Osteoblast (primary cell): ENCODE measurements around the gene DCC. TPM values are rescaled to one million over a fixed set of nuclear protein-coding genes. Genes with fewer than 3 reads are reported as not detected.

Experiments used
- DNase-seq: peaks from one replicate; pipeline ENCODE4 v3.0.0; 2011; ENCODE audit warnings: low spot score, mixed read lengths; ENCODE audit not compliant: insufficient read length; ENCODE audit errors: missing footprints
- H2AFZ ChIP-seq: 2 replicates; pipeline ENCODE4 v1.6.0; 2011; ENCODE audit warnings: mild to moderate bottlenecking, low read length
- H3K27ac ChIP-seq: 2 replicates; pipeline ENCODE4 v1.5.1; 2011; ENCODE audit warnings: mild to moderate bottlenecking, low read depth, low read length, moderate library complexity
- H3K27me3 ChIP-seq: 2 replicates; pipeline ENCODE4 v1.6.0; 2012; ENCODE audit warnings: mild to moderate bottlenecking, control low read depth, inconsistent platforms, low read length, moderate library complexity; ENCODE audit not compliant: insufficient read depth
- H3K36me3 ChIP-seq: 2 replicates; pipeline ENCODE4 v1.5.1; 2011; ENCODE audit warnings: mild to moderate bottlenecking, low read length, control low read depth, moderate library complexity; ENCODE audit not compliant: insufficient read depth
- H3K4me1 ChIP-seq: 2 replicates; pipeline ENCODE4 v1.5.1; 2011; ENCODE audit warnings: mild to moderate bottlenecking, low read length, control low read depth, moderate library complexity; ENCODE audit not compliant: insufficient read depth
- H3K4me2 ChIP-seq: 2 replicates; pipeline ENCODE4 v1.6.0; 2011; ENCODE audit warnings: mild to moderate bottlenecking, low read length; ENCODE audit not compliant: insufficient read depth
- H3K4me3 ChIP-seq: fragments of 200-600 bp; sonication (generic); 3 replicates; pipeline ENCODE4 v1.5.1; 2012; ENCODE audit warnings: mild to moderate bottlenecking, low read length, inconsistent platforms; ENCODE audit not compliant: insufficient read depth
- H3K79me2 ChIP-seq: 2 replicates; pipeline ENCODE4 v1.6.0; 2012; ENCODE audit warnings: mild to moderate bottlenecking, low read length, control low read depth, inconsistent platforms; ENCODE audit not compliant: insufficient read depth
- H3K9me3 ChIP-seq: 2 replicates; pipeline ENCODE4 v1.5.1; 2011; ENCODE audit warnings: low read depth, low read length, control low read depth
- H4K20me1 ChIP-seq: 2 replicates; pipeline ENCODE4 v1.6.0; 2012; ENCODE audit warnings: mild to moderate bottlenecking, low read length, control low read depth; ENCODE audit not compliant: insufficient read depth
- total RNA-seq: library from RNA; depleted of rRNA; stranded (reverse); fragments of >200 nt; gene quantifications from 2 replicates; pipeline ENCODE4 v1.2.3, GENCODE V29; 2012
- TF ChIP-seq, protein P1 (sequence below): IDR thresholded peaks from 2 replicates; pipeline ENCODE4 v1.5.1; 2011; ENCODE audit warnings: mild to moderate bottlenecking, low read depth, low read length, moderate library complexity; ENCODE audit errors: extremely low read depth

DCC gene
- total RNA-seq, 1 donor, result not detected

DNA sequence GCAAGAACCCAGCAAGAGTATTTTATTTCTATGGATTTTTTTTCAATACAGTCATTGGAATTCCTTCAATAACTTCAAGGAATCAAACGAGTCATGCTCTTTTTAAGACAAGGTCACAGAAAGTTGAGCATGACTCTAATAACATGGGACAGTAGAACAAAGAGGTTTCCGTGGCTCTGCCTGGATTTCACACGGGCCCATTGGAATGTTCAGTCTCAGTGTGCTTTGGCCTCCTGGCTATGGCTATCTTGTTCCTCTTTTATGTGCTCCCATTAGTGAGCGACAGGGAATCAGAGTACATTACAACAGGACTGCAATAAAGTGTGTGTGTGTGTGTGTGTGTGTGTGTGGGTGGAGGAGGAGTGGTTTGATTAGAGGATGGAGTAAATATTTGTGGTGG lies 312.4 kb downstream of the DCC start:
- no peak overlapping the region for H3K27ac ChIP-seq
- DNase-seq, result no peak
- H4K20me1 ChIP-seq, result no peaks in the 10 kb centered on the region
- no peaks in the 10 kb centered on the region for H3K27me3 ChIP-seq
- H3K4me1 ChIP-seq, result no peaks in the 10 kb centered on the region
- no peak overlapping the region for H3K4me2 ChIP-seq
- no peaks in the 10 kb centered on the region for H3K9me3 ChIP-seq
- no peak overlapping the region for H3K4me3 ChIP-seq
- no peaks in the 10 kb centered on the region for H3K79me2 ChIP-seq
- H2AFZ ChIP-seq, result no peak overlapping the region
- H3K36me3 ChIP-seq, result no peaks in the 10 kb centered on the region
- TF ChIP-seq, protein P1, sequence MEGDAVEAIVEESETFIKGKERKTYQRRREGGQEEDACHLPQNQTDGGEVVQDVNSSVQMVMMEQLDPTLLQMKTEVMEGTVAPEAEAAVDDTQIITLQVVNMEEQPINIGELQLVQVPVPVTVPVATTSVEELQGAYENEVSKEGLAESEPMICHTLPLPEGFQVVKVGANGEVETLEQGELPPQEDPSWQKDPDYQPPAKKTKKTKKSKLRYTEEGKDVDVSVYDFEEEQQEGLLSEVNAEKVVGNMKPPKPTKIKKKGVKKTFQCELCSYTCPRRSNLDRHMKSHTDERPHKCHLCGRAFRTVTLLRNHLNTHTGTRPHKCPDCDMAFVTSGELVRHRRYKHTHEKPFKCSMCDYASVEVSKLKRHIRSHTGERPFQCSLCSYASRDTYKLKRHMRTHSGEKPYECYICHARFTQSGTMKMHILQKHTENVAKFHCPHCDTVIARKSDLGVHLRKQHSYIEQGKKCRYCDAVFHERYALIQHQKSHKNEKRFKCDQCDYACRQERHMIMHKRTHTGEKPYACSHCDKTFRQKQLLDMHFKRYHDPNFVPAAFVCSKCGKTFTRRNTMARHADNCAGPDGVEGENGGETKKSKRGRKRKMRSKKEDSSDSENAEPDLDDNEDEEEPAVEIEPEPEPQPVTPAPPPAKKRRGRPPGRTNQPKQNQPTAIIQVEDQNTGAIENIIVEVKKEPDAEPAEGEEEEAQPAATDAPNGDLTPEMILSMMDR, result no peak

DNA sequence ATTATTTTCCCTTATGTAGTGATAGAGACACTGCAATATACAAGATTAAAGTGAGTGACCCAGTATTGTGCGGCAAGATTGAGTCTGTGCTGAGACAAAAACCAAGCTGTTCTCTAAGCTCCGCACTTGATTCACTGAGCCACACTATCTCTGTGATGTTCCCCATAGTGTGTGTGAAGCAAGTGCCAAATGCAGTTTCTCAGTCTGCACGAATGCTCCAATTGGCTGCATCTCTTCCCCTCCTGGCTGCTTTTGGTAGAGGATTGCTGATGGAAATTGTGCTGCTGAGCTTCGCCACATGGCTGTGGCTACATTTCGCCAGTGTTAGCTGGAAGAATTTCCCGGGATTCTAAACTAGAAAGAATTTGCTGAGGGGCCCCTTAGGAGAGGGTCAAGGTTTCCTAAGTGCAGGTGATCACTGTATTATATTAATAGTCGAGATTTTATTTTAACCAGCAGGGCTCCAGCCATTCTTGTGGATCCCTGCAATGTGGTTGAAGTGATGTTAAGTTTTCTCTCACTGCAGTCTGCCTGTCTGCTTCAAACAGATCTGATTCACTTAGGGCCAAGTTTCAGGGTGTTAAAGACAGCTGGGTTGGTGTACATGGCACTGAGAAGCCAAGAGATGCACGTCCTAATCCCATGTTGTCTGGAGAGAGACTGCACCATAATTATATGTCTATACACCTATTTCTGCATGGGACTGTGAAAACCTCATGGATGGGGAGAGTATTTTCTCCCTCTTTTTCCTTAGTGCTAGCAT lies 317.2 kb downstream of the DCC start:
- H3K36me3 ChIP-seq, result no peaks in the 10 kb centered on the region
- H3K9me3 ChIP-seq, result no peaks in the 10 kb centered on the region
- DNase-seq, result no peak
- no peak overlapping the region for H3K27ac ChIP-seq
- H2AFZ ChIP-seq, result no peak overlapping the region
- no peaks in the 10 kb centered on the region for H3K79me2 ChIP-seq
- no peak overlapping the region for H3K4me3 ChIP-seq
- TF ChIP-seq, protein P1, result no peak
- no peak overlapping the region for H3K4me2 ChIP-seq
- no peaks in the 10 kb centered on the region for H4K20me1 ChIP-seq
- H3K27me3 ChIP-seq, result no peaks in the 10 kb centered on the region
- no peaks in the 10 kb centered on the region for H3K4me1 ChIP-seq

DNA sequence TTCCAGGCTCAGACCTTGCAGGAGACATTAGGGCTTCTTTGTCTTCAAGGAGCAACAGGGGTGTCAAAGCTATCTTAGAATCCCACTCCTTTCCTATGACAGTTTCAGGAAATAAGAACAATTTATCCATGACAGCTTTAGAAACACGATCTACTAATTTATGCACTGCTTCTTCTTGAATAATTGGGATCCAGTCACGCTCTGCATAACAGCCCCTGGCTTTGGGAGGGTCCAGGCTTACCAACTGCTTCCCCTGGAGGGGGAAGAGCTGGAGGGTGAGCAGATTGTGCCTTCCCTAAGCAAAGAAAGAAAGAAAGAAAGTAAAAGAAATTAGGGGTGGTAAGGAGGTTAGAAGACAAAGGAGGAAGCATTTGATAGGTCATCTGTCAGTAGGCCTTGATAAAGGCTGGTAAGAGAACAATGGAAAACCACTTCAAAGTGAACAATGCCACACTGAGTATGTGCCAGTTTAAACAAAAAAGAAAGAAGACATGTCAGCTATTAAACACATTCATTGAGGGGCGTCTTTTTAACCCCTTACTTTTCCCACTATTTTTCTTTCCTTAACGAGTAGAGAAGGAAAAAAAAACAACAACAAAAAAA lies 327.6 kb downstream of the DCC start:
- Histone ChIP-seq H3K9me3 (no peaks in the 10 kb centered on the region), H3K4me3 (no peak overlapping the region), H3K79me2 (no peaks in the 10 kb centered on the region), H4K20me1 (no peaks in the 10 kb centered on the region), H3K36me3 (no peaks in the 10 kb centered on the region), H3K4me1 (no peaks in the 10 kb centered on the region), H2AFZ (no peak overlapping the region), H3K27me3 (no peaks in the 10 kb centered on the region), H3K27ac (no peak overlapping the region), H3K4me2 (no peak overlapping the region)
- DNase-seq, result no peak
- TF ChIP-seq, protein P1, result no peak

DNA sequence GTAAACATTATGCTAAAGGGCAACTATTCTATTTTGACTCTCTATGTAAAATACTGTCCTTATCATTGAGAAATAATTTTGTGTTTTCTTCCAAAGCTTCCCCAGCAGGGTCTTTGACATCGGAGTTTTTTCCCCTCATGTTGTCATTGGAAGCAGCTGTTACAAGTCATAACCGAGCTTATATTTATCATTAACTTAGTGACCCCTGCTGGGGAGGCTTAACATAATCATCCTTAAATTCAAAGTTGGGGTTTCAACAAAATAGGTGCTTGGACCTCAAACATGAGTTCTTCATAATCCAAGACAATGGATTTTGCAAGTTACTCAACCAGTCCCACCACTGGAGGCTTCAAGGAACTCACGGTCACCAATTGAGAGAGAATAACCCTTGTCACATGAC lies 330.9 kb downstream of the DCC start:
- Histone ChIP-seq H2AFZ (no peak overlapping the region), H3K27me3 (no peaks in the 10 kb centered on the region), H3K9me3 (peaks cover 4% of the 10 kb centered on the region), H3K79me2 (no peaks in the 10 kb centered on the region), H3K4me3 (no peak overlapping the region), H3K36me3 (no peaks in the 10 kb centered on the region), H3K4me2 (no peak overlapping the region), H4K20me1 (no peaks in the 10 kb centered on the region), H3K27ac (no peak overlapping the region), H3K4me1 (no peaks in the 10 kb centered on the region)
- DNase-seq, result no peak
- TF ChIP-seq, protein P1, result no peak
